GM15510 (cell line): ENCODE results near the gene PPHLN1.

Source experiments
- POLR2A ChIP-seq: IDR thresholded peaks from 3 replicates; pipeline ENCODE4 v1.6.1; 2011; ENCODE audit warnings: borderline replicate concordance; ENCODE audit not compliant: insufficient read length; ENCODE audit errors: extremely low read depth

The PPHLN1 gene

GRCh38 chr12:42474391-42474790, 148.4 kb downstream of the PPHLN1 start:
- TF ChIP-seq POLR2A = no peak

- no peak for TF ChIP-seq POLR2A
Observed at GRCh38 chr12:42475106-42475505, 149.1 kb downstream of the PPHLN1 start.

- no peak for TF ChIP-seq POLR2A
Observed at GRCh38 chr12:42477941-42478340, 152.0 kb downstream of the PPHLN1 start.

GRCh38 chr12:42481368-42481767, 155.4 kb downstream of the PPHLN1 start:
- no peak for TF ChIP-seq POLR2A

GRCh38 chr12:42482041-42482747, 156.2 kb downstream of the PPHLN1 start:
- TF ChIP-seq POLR2A = no peak

DNA sequence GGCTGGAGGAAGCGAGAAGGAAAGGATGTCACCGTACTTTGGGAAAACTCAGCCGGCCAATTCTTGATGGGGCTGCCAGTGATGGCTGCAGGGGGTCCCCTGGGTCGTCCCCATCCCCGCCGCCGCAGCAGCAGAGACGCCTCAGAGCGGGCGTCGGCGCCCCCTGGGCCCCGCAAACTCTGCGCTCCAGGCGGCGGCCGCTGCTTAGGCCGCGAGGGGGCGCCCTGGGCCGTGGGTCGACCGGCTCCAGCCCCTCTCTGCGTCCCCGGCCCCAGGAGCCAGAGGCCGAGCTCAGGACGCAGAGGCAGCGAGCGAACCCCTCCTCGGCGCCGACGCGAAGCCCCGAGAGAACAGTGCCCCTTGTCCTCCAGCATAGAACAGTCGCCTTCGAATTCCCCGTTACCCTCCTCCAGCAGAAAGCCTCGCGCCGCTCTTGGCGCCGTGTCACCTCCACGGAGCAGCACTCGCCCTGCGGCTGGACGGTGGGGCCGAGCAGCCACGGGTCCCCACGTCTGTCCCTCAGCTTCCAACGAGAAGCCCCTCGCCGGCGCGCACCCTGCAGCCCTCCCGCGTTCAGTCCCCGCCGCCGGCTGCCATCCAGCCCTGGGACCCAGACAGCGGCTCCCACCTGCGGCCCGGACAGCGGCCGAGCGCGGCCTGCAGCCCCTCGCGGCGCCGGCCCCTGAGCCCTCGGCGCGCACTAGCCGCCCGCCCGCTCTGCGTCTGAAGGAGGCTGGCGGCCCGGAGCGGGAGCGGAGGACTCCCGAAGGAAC, 157.0 kb downstream of the PPHLN1 start:
- no peak for TF ChIP-seq POLR2A

GRCh38 chr12:42483521-42483790, 157.5 kb downstream of the PPHLN1 start:
- no peak for TF ChIP-seq POLR2A

GRCh38 chr12:42484996-42485395, 159.0 kb downstream of the PPHLN1 start:
- no peak for TF ChIP-seq POLR2A

DNA sequence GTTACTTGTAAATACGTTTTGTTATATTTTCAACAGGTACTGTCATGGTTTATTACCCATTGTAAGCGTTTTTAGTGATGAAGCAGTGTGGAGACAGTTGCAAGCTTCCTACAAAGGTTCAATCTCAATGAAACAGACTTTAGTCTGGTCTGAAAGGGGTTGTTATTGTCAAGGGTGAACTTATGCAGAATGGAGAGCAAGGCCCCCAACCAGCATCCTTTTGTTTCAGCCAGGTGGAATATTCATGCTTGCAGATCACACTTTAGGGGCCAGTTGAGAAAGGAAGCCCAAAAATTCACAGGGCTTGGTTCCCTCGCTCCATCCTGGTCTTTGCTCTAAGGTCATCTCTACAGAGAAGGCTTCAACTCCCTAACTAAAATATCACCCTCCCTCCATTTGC, 159.9 kb downstream of the PPHLN1 start:
- TF ChIP-seq POLR2A = no peak

- TF ChIP-seq POLR2A = no peak
Observed at GRCh38 chr12:42486407-42486806, 160.4 kb downstream of the PPHLN1 start.

DNA sequence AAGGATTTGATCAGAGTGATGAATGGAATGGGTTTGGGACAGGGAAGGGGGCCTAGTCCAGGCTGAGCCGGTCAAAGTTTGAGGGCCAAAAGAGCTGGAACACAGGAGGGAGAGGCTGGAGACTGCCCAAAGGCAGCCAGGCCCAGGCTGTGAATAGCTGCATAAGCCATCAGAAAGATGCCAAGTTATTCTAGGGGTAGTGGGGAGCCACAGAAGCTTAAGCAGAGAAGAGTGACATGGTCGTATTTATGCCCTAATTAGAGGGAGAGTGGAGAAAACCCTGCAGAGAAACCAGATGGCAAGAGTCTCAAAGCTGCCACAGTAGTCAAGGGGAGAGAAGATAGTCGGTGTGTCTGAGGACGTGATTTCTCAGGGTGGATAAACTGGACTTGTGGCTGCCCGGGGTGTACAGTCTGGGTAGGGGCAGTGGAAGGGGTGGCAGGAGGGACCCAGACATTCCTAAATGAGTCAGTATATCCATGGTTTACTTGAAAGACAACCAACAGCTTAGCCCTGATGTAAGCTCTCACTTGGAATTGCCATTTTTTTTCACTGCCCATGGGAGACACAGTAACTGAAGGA, 164.4 kb downstream of the PPHLN1 start:
- no peak for TF ChIP-seq POLR2A
